Activated CD8-positive, alpha-beta memory T cell treated with anti-CD3 and anti-CD28 coated beads, Interleukin-2, amount 50 U/mL, for 4 hours (primary cell): ENCODE results near the gene DAPK2.

ENCODE experiments used
- DNase-seq: peaks from one replicate; pipeline ENCODE4 v3.0.0-alpha.2; 2020

Gene DAPK2

GRCh38 chr15:63889831-63890230 lies 156.5 kb downstream of the DAPK2 start:
- DNase-seq = no peak

- DNase-seq = no peak
Measured at GRCh38 chr15:63888823-63889222, 157.5 kb downstream of the DAPK2 start.

- no peak for DNase-seq
Measured at GRCh38 chr15:63888146-63888545, 158.1 kb downstream of the DAPK2 start.

GRCh38 chr15:63887630-63888029 lies 158.7 kb downstream of the DAPK2 start:
- DNase-seq = no peak

- DNase-seq = no peak
Measured at GRCh38 chr15:63884953-63885352, 161.3 kb downstream of the DAPK2 start.

GRCh38 chr15:63881431-63881830 lies 164.9 kb downstream of the DAPK2 start:
- no peak for DNase-seq

GRCh38 chr15:63880744-63881143 lies 165.5 kb downstream of the DAPK2 start:
- DNase-seq = no peak

- DNase-seq = no peak
Measured at GRCh38 chr15:63879995-63880394, 166.3 kb downstream of the DAPK2 start.

GRCh38 chr15:63879211-63879610 lies 167.1 kb downstream of the DAPK2 start:
- DNase-seq = no peak

- no peak for DNase-seq
Measured at GRCh38 chr15:63877713-63878271, 168.5 kb downstream of the DAPK2 start.

- DNase-seq = no peak
Measured at GRCh38 chr15:63876085-63876662, 170.1 kb downstream of the DAPK2 start.

GRCh38 chr15:63874616-63875015 lies 171.7 kb downstream of the DAPK2 start:
- DNase-seq = no peak

GRCh38 chr15:63872759-63873510 lies 173.3 kb downstream of the DAPK2 start:
- no peak for DNase-seq

GRCh38 chr15:63870487-63871209 lies 175.6 kb downstream of the DAPK2 start:
- no peak for DNase-seq

GRCh38 chr15:63870043-63870394 lies 176.3 kb downstream of the DAPK2 start:
- DNase-seq = no peak

- DNase-seq = no peak
Measured at GRCh38 chr15:63869371-63870042, 176.8 kb downstream of the DAPK2 start.

- DNase-seq = no peak
Measured at GRCh38 chr15:63864186-63864585, 182.1 kb downstream of the DAPK2 start.

GRCh38 chr15:63861946-63862517 lies 184.3 kb downstream of the DAPK2 start:
- DNase-seq = no peak

- DNase-seq = no peak
Measured at GRCh38 chr15:63860555-63860954, 185.7 kb downstream of the DAPK2 start.

- DNase-seq = peak; percentile 58
Measured at GRCh38 chr15:63860155-63860554, 186.1 kb downstream of the DAPK2 start.

GRCh38 chr15:63858881-63859280 lies 187.4 kb downstream of the DAPK2 start:
- DNase-seq = no peak

- no peak for DNase-seq
Measured at GRCh38 chr15:63858448-63858847, 187.8 kb downstream of the DAPK2 start.

- DNase-seq = no peak
Measured at GRCh38 chr15:63857461-63857856, 188.8 kb downstream of the DAPK2 start.
